Neural cell (in vitro differentiated cells): ENCODE results near the gene SLC6A5. TPM values are rescaled to one million over a fixed set of nuclear protein-coding genes. Genes with fewer than 3 reads are reported as not detected.

Source experiments
- H2AFZ ChIP-seq: fragments of 200-600, 300-800 bp; sonication (generic), shearing (Covaris generic); 2 replicates; pipeline ENCODE4 v1.6.0; 2014; ENCODE audit warnings: low read depth, mild to moderate bottlenecking, antibody characterized with exemption, low read length, moderate library complexity
- H3F3A ChIP-seq: fragments of 200-600 bp; shearing (Covaris generic); 2 replicates; pipeline ENCODE4 v1.6.1; 2016; ENCODE audit warnings: mild to moderate bottlenecking, moderate library complexity, mixed read lengths, antibody characterized with exemption, low read length; ENCODE audit not compliant: insufficient read depth, poor library complexity, severe bottlenecking
- H3K27ac ChIP-seq: fragments of 200-600, 300-800 bp; sonication (generic), shearing (Covaris generic); 2 replicates; pipeline ENCODE4 v1.5.1; 2014; ENCODE audit warnings: mild to moderate bottlenecking, low read length, moderate library complexity
- H3K27me3 ChIP-seq: fragments of 300-800, 200-600 bp; sonication (generic), shearing (Covaris generic); 2 replicates; pipeline ENCODE4 v1.6.0; 2014; ENCODE audit warnings: mild to moderate bottlenecking, low read depth, low read length, moderate library complexity; ENCODE audit not compliant: insufficient read depth
- H3K36me3 ChIP-seq: fragments of 300-800, 200-600 bp; sonication (generic), shearing (Covaris generic); 2 replicates; pipeline ENCODE4 v1.5.1; 2014; ENCODE audit warnings: mild to moderate bottlenecking, antibody characterized with exemption, low read length, moderate library complexity; ENCODE audit not compliant: insufficient read depth
- H3K4me2 ChIP-seq: fragments of 300-800, 200-600 bp; sonication (generic), shearing (Covaris generic); 2 replicates; pipeline ENCODE4 v1.6.0; 2014; ENCODE audit warnings: mild to moderate bottlenecking, low read length
- H3K4me3 ChIP-seq: fragments of 300-800, 200-600 bp; sonication (generic), shearing (Covaris generic); 2 replicates; pipeline ENCODE4 v1.5.1; 2014; ENCODE audit warnings: mild to moderate bottlenecking, low read length, moderate library complexity
- H3K79me2 ChIP-seq: fragments of 200-600 bp; shearing (Covaris generic); replicated peaks from 2 replicates; pipeline ENCODE4 v1.6.0; 2014; ENCODE audit warnings: mild to moderate bottlenecking, low read length, moderate library complexity; ENCODE audit not compliant: insufficient read depth
- H3K9ac ChIP-seq: fragments of 300-800, 200-600 bp; sonication (generic), shearing (Covaris generic); 2 replicates; pipeline ENCODE4 v1.6.1; 2016; ENCODE audit warnings: mild to moderate bottlenecking, low read length, mixed read lengths
- H3K9me2 ChIP-seq: fragments of 200-600 bp; shearing (Covaris generic); 2 replicates; pipeline ENCODE4 v1.6.1; 2016; ENCODE audit warnings: mild to moderate bottlenecking, low read length, mixed read lengths; ENCODE audit not compliant: insufficient read depth
- H3K9me3 ChIP-seq: fragments of 200-600, 300-800 bp; sonication (generic), shearing (Covaris generic); 2 replicates; pipeline ENCODE4 v1.6.1; 2016; ENCODE audit warnings: mild to moderate bottlenecking, mixed run types, low read length, moderate library complexity, mixed read lengths
- H4K20me1 ChIP-seq: fragments of 200-600 bp; shearing (Covaris generic); 2 replicates; pipeline ENCODE4 v1.6.1; 2016; ENCODE audit warnings: mild to moderate bottlenecking, mixed run types; ENCODE audit not compliant: insufficient read depth
- CTCF ChIP-seq: fragments of 450-650 bp; IDR thresholded peaks from 2 replicates; pipeline ENCODE4 v1.5.1; 2014; ENCODE audit warnings: antibody characterized with exemption, mild to moderate bottlenecking, moderate library complexity; ENCODE audit not compliant: poor library complexity, severe bottlenecking
- EP300 ChIP-seq: fragments of 450-650 bp; conservative IDR thresholded peaks from 2 replicates; pipeline ENCODE4 v1.6.1; 2014; ENCODE audit warnings: antibody characterized with exemption, mild to moderate bottlenecking, moderate library complexity; ENCODE audit not compliant: poor library complexity, severe bottlenecking
- EZH2 ChIP-seq: fragments of 200-600, 300-800 bp; shearing (Covaris generic), sonication (generic); IDR thresholded peaks from 2 replicates; pipeline ENCODE4 v1.6.1; 2014; ENCODE audit warnings: antibody characterized with exemption, low read length, borderline replicate concordance, mild to moderate bottlenecking; ENCODE audit not compliant: insufficient read depth, poor library complexity, severe bottlenecking
- MXI1 ChIP-seq: fragments of 450-650 bp; conservative IDR thresholded peaks from 2 replicates; pipeline ENCODE4 v1.6.1; 2014; ENCODE audit warnings: antibody characterized with exemption, mild to moderate bottlenecking; ENCODE audit not compliant: poor library complexity, severe bottlenecking
- POLR2AphosphoS5 ChIP-seq: IDR thresholded peaks from 2 replicates; pipeline ENCODE4 v1.6.1; 2012
- RAD21 ChIP-seq: fragments of 450-650 bp; conservative IDR thresholded peaks from 2 replicates; pipeline ENCODE4 v1.6.1; 2014; ENCODE audit warnings: antibody characterized with exemption, mild to moderate bottlenecking, moderate library complexity
- REST ChIP-seq: IDR thresholded peaks from 2 replicates; pipeline ENCODE4 v1.6.1; 2012; ENCODE audit warnings: borderline replicate concordance
- SMC3 ChIP-seq: fragments of 450-650 bp; conservative IDR thresholded peaks from 2 replicates; pipeline ENCODE4 v1.6.1; 2014; ENCODE audit warnings: antibody characterized with exemption, mild to moderate bottlenecking, moderate library complexity; ENCODE audit not compliant: poor library complexity
- TAF1 ChIP-seq: IDR thresholded peaks from 2 replicates; pipeline ENCODE4 v1.6.1; 2012; ENCODE audit warnings: low read depth
- polyA plus RNA-seq: library from polyadenylated mRNA; depleted of rRNA; stranded (reverse); fragments of >200 nt; gene quantifications from 2 replicates; pipeline ENCODE4 v1.2.3, GENCODE V29; 2014

Gene SLC6A5
- polyA plus RNA-seq, 1 donor from 2014 or later: not detected

- H3K9me2 ChIP-seq: no peaks in the 10 kb centered on the region
- H3K27me3 ChIP-seq: no peaks in the 10 kb centered on the region
- no peaks in the 10 kb centered on the region for H3F3A ChIP-seq
- peaks cover 5% of the 10 kb centered on the region for H3K9me3 ChIP-seq
- no peaks in the 10 kb centered on the region for H3K36me3 ChIP-seq
- no peak overlapping the region for H3K9ac ChIP-seq
- H3K79me2 ChIP-seq: no peaks in the 10 kb centered on the region
- TF ChIP-seq POLR2AphosphoS5: no peak
- TF ChIP-seq RAD21: no peak
- TF ChIP-seq TAF1: no peak
- no peak for TF ChIP-seq CTCF
- no peak for TF ChIP-seq EP300
- no peak for TF ChIP-seq EZH2
- TF ChIP-seq REST: no peak
- no peak for TF ChIP-seq MXI1
- no peak for TF ChIP-seq SMC3
- no peak overlapping the region for H3K4me2 ChIP-seq
- H2AFZ ChIP-seq: no peak overlapping the region
- no peak overlapping the region for H3K27ac ChIP-seq
- no peak overlapping the region for H3K4me3 ChIP-seq
- no peaks in the 10 kb centered on the region for H4K20me1 ChIP-seq
Observed at GRCh38 chr11:20661445-20661844, 62.0 kb downstream of the SLC6A5 start.

GRCh38 chr11:20661850-20662249, 62.4 kb downstream of the SLC6A5 start:
- H3K4me2 ChIP-seq: no peak overlapping the region
- H4K20me1 ChIP-seq: no peaks in the 10 kb centered on the region

More at GRCh38 chr11:20661850-20662249, 62.4 kb downstream of the SLC6A5 start:
- H3K9ac ChIP-seq: no peak overlapping the region
- H3K27ac ChIP-seq: no peak overlapping the region
- no peak overlapping the region for H3K4me3 ChIP-seq
- H3K36me3 ChIP-seq: no peaks in the 10 kb centered on the region
- H3K9me3 ChIP-seq: peaks cover 5% of the 10 kb centered on the region
- peaks cover 2% of the 10 kb centered on the region for H3K27me3 ChIP-seq
- H3K9me2 ChIP-seq: no peaks in the 10 kb centered on the region
- no peaks in the 10 kb centered on the region for H3K79me2 ChIP-seq
- no peak overlapping the region for H2AFZ ChIP-seq
- no peaks in the 10 kb centered on the region for H3F3A ChIP-seq
- TF ChIP-seq SMC3 (no peak), EZH2 (no peak), EP300 (no peak), CTCF (no peak), MXI1 (no peak), TAF1 (no peak), POLR2AphosphoS5 (no peak), REST (no peak), RAD21 (no peak)
